HT-29 (cell line): ENCODE measurements around the gene CTDP1. TPM values are rescaled to one million over a fixed set of nuclear protein-coding genes. Genes with fewer than 3 reads are reported as not detected.
"Not testable (repeated sequence)": the region's sequence is repeated elsewhere in the genome, so short reads cannot be mapped to it uniquely, and the experiment has no call there.

Source experiments
- DNase-seq: peaks from one replicate; pipeline ENCODE4 v3.0.0-alpha.2; 2015; ENCODE audit warnings: low spot score
- total RNA-seq: library from RNA; depleted of rRNA; stranded (reverse); fragments of >200 nt; shearing (Covaris generic); gene quantifications from 2 replicates; pipeline ENCODE4 v1.2.3, GENCODE V29; 2014

CTDP1 gene
- total RNA-seq, 1 experiment from 2014 or later: 30.9 TPM

DNA sequence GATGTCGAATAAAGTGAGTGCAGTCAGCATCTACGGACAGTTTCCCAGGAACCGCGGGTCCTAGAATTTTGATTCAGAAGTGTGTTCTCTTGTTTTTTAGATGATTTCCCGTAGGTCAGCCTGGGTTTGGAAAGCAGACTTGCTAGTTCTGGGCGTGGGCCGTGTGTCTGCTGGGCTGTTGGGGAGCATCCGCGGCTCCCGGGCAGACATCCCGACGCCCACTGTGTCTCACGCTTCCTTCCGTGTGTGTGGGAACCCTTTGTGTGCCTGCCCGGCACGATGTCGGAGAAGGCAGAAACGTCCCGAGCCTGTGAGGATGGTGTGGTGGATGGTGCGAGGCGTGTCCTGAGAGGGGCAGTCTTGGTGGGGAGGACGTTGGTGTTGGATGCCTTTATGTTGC lies 18.4 kb downstream of the CTDP1 start:
- DNase-seq: no peak

DNA sequence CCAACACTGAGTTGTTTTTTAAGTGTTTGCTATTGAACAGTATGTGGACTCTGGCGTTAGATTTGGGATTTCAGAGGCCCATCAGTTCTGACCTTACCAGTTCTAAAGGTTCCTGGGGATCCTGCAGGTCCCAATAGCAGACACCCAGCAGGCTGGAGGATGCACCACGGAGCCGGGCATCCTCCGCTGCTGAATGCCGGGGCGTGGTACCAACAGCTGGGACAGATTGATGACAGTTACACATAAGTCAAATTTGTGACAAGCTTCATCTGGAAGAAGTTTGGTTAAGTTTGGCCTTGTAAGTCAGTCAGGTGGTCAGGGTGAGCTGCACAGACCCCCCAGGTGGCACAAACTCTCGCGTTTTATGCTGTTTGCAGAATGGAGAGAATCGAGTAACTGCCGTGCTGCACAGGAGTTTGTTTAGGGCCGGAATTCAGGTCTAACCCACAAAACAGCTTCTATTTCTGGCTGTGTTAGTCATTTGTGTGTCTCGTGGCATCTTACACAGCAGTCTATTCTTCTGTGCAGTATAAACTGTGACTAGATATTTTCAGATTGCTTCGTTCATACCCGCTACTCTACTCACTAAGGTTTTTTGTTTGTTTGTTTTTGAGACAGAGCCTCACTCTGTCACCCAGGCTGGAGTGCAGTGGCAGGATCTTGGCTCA lies 19.2 kb downstream of the CTDP1 start:
- no peak for DNase-seq

- no peak for DNase-seq
Observed at GRCh38 chr18:79699653-79700052, 20.1 kb downstream of the CTDP1 start.

- DNase-seq: no peak
Observed at GRCh38 chr18:79702906-79703305, 23.3 kb downstream of the CTDP1 start.

GRCh38 chr18:79704631-79705030 lies 25.0 kb downstream of the CTDP1 start:
- DNase-seq: no peak

DNA sequence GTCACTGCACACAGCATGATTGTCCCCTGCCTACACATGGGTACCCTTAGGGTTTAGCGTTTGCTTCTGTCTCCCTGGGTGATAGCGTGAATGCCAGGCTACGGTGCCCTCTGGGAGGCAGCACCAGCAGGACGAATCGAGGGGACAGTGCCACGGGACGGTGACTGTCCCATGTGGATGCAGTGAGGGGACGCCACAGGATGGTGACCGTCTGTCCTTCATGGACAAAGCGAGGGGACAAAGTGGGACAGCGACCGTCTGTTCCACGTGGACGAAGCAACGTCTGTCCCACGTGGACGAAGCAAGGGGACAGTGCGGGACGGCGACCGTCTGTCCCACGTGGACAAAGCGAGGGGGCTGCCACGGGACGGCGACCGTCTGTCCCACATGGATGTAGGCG lies 25.7 kb downstream of the CTDP1 start:
- DNase-seq: no peak

GRCh38 chr18:79706006-79706405 lies 26.4 kb downstream of the CTDP1 start:
- DNase-seq: no peak

- DNase-seq: no peak
Observed at GRCh38 chr18:79706658-79707057, 27.1 kb downstream of the CTDP1 start.

DNA sequence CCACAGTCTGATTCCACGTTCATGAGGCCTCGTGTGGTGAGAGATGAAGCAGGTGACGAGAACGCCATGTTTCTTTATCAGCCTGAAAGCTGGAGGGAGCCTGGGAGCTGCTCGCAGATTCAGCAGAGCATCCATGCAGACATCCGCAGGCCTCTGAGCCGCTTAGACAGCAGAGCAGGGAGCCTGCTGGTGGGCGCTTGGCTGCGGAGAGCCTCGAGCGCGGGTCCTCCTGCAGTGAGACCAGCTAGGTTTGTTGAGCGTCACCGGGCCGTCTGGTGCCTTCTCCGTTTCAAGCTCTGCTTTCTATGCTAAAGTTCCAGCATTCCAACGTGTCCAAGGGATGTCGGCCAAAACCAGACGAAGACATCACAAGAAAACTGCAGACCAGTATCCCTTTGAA lies 27.6 kb downstream of the CTDP1 start:
- DNase-seq: no peak

- no peak for DNase-seq
Observed at GRCh38 chr18:79707671-79708070, 28.1 kb downstream of the CTDP1 start.

GRCh38 chr18:79708412-79708811 lies 28.8 kb downstream of the CTDP1 start:
- DNase-seq: no peak

DNA sequence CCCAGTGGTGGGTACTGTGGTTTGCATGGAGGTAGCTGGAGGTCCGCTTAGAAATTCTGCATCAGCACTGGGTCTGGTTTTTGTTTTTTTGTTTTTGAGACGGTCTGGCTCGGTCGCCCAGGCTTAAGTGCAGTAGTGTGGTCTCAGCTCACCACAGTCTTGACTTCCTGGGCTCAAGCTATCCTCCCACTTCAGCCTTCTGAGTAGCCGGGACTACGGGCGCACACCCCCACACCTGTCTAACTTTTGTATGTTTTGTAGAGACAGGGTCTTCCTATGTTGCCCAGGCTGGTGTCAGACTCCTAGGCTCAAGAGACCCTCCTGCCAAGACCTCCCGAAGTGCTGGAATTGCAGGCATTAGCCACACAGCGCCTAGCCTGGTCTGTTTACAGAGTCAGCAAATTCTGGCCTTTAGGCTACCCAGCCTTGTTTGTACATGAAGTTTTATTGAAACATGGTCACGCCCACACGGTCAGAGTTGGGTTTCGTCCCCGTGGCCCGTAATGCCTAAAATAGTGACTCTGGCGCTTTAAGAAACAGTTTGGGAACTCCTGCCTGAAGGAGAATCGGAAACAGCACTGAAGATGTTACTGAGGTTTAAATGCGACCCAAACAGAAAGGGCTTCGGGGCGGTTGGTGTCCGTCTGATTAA lies 32.7 kb downstream of the CTDP1 start:
- no peak for DNase-seq

GRCh38 chr18:79713341-79713740 lies 33.7 kb downstream of the CTDP1 start:
- no peak for DNase-seq

GRCh38 chr18:79714531-79715240 lies 35.1 kb downstream of the CTDP1 start:
- no peak for DNase-seq

DNA sequence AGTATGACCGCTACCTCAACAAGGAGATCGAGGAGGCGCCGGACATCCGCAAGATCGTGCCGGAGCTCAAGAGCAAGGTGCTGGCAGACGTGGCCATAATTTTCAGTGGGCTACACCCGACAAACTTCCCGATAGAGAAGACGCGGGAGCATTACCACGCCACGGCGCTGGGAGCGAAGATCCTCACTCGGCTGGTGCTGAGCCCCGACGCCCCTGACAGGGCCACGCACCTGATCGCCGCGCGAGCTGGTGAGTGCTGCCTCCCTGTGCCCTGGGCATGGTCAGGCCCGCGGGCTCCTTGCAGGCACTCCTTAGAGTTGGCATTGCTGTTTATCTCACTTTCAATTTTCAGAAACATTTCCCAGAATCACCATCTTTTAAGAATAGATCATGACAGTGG lies 35.7 kb downstream of the CTDP1 start:
- DNase-seq: no peak

DNA sequence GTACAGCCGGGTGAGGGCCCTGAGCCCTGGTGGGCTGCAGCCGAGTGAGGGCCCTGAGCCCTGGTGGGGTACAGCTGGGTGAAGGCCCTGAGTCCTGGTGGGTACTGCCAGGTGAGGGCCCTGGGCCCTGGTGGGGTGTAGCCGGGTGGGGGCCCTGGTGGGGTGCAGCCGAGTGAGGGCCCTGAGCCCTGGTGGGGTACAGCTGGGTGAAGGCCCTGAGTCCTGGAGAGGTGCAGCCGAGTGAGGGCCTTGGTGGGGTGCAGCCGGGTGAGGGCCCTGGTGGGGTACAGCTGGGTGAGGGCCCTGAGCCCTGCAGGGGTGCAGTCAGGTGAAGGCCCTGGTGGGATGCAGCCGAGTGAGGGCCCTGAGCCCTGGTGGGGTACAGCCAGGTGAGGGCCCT lies 37.5 kb downstream of the CTDP1 start:
- no peak for DNase-seq

DNA sequence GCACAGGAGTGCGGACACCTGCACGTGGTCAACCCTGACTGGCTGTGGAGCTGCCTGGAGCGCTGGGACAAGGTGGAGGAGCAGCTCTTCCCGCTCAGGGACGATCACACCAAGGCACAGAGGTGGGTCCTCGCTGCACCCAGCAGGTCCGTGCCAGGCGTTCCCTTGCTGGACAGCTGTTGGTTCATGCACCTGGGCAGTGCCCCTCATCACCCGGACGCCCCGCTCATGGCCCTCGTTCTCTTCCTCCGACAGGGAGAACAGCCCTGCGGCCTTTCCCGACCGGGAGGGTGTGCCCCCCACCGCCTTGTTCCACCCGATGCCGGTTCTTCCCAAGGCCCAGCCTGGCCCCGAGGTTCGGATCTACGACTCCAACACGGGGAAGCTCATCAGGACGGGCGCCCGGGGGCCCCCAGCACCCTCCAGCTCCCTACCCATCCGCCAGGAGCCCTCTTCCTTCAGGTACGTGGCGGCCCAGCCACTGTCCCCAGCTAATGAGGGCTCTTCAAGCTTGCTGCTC lies 38.0 kb downstream of the CTDP1 start:
- no peak for DNase-seq

DNA sequence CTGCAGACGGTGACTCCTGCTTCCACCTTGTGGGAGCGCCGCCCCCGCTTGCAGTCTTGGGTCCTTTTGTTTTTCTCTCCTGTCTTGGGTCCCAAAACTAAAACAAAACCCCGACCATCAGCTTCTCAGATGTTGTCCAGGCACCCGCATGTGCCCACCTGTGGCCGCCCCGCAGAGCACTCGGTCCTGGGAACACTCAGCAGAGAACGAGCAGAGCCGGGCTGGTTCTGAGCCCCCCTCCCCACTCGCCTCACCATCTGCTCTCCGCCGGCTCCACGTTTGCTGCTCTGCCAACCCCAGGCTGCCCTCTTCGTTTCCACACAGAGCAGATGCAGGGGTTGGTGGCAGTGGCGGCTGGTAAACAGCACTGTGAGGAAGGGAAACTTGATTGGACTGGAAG lies 38.5 kb downstream of the CTDP1 start:
- no peak for DNase-seq

DNA sequence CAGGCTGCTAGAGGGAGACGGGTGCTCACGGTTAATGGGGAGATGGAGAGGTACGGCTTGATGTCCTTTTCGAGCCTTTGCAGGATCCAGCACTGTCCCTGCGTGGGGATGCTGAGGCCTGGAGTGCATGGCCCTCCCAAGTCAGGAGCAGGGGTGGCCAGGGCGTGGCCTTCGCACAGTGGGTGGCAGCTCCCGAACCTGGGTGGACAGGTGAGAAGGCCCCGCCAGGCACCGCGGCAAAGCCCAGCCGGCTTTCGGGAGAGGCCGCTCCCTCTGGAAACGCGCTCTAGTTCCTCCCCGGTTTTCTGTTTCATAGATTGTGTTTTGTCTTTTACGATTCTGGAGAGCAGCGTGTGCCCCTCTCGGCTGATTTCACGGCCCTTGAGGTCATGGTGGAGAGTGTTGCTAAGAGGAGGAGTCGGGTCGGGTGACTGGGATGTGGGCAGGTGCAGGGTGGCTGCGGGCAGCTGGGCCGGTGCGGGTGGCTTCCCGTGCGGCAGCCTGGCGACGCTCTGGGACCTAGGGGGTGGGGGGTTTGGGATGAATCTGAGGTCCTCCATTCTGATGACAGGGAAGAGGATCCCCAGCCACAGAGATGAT lies 39.4 kb downstream of the CTDP1 start:
- no peak for DNase-seq

DNA sequence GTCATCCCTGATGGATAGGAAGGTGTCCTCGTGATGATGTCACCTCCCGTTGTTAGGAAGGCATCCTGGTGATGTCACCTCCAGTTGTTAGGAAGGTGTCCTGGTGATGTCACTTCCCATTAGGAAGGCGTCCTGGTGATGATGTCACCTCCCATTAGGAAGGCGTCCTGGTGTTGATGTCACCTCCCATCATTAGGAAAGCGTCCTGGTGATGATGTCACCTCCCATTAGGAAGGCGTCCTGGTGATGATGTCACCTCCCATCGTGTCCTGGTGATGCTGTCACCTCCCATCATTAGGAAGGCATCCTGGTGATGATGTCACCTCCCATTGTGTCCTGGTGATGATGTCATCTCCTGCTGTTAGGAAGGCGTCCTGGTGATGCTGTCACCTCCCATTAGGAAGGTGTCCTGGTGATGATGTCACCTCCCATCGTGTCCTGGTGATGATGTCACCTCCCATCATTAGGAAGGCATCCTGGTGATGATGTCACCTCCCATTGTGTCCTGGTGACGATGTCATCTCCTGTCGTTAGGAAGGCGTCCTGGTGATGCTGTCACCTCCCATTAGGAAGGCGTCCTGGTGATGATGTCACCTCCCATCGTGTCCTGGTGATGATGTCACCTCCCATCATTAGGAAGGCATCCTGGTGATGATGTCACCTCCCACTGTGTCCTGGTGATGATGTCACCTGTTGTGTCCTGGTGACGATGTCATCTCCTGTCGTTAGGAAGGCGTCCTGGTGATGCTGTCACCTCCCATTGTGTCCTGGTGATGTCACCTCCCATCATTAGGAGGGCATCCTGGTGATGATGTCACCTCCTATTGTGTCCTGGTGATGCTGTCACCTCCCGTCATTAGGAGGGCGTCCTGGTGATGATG lies 40.1 kb downstream of the CTDP1 start:
- DNase-seq: not testable (repeated sequence)

- DNase-seq: no peak
Observed at GRCh38 chr18:79720359-79720733, 40.7 kb downstream of the CTDP1 start.
